ENCODE results near the gene FAM43B. TPM values are rescaled to one million over a fixed set of nuclear protein-coding genes. Genes with fewer than 3 reads are reported as not detected.

FAM43B gene
- total RNA-seq, 2 donors from 2014 or later: 0.13 to 0.29 TPM

DNA sequence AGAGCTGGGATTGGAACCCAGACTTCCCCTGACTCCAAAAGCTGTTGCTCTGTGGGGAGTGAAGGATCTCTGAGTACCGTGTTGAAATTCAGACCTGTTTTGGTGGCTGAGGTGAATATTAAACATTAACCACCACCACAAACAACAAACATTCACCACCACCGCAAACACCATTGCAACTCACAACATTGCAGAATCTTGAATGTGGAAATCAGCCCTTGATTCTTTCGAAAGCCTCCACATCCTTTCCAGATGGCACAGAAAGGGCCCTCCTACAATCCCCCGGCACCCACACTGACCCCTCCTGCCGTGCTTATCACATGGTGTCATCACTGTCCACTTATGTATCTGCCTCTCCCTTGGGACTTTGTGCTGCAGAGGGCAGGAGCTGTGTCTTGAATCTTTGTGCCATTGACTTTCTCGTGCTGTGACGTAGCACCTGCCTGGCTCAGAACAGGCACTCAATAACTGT is 38.0 kb downstream of the FAM43B start:
- TF ChIP-seq CTCF (conservative IDR thresholded peaks at IDR 0.05): no peak
- peak overlapping the region; percentile 66 for H3K4me3 ChIP-seq (ENCODE audit: low read length)
- Mint-ChIP-seq H3K4me1 (peaks cover 28% of the 10 kb centered on the region), H3K9me3 (no peaks in the 10 kb centered on the region), H3K27ac (peak overlapping the region; percentile 82), H3K36me3 (ENCODE audit: low read depth) (no peaks in the 10 kb centered on the region), H3K27me3 (ENCODE audit: insufficient read depth) (peaks cover 3% of the 10 kb centered on the region), H3K4me3 (peak overlapping the region; percentile 60)
- H3K9me3 ChIP-seq (ENCODE audit: control insufficient read depth, low read length): no peaks in the 10 kb centered on the region
- no peaks in the 10 kb centered on the region for H3K36me3 ChIP-seq (ENCODE audit: control insufficient read depth, insufficient read depth, low read length)
- no peak for DNase-seq
- H3K4me1 ChIP-seq (ENCODE audit: control insufficient read depth, insufficient read depth, low read length): peaks cover 11% of the 10 kb centered on the region
- H3K27ac ChIP-seq (ENCODE audit: low read depth, low read length): no peak overlapping the region
- H3K9ac ChIP-seq (ENCODE audit: extremely low read depth, low read length, poor library complexity, severe bottlenecking): no peak overlapping the region
- peaks cover 5% of the 10 kb centered on the region for H3K27me3 ChIP-seq (ENCODE audit: control insufficient read depth, insufficient read depth, low read length, poor library complexity, severe bottlenecking)
- 53 to 70% methylated on average over 3 to 6 of the region's 7 CpGs for WGBS, 2 experiments (ENCODE audit: insufficient coverage in 1 of 2, insufficient read length in 1 of 2)

DNA sequence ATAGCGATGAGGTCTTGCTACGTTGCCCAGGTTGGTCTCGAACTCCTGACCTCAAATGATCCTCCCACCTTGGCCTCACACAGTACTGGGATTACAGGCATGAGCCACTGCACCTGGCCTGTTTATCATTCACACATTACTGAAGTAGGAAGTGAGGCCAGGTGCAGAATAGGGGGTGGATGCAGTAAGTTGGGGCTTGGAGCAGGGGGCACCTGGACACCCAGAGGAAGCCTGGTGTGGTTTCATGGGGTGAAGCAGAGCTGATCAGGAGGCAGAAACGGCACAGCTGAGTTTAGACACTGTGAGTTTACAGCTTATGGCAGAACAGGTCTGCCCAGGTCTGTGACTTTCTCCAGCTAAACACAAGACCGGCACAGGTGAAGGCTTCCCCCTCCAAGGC is 41.4 kb downstream of the FAM43B start:
- no peak overlapping the region for H3K4me3 Mint-ChIP-seq
- no peaks in the 10 kb centered on the region for H3K9me3 ChIP-seq (ENCODE audit: control insufficient read depth, low read length)
- H3K27ac Mint-ChIP-seq: no peak overlapping the region

GRCh38 chr1:20594746-20595145 is 42.4 kb downstream of the FAM43B start:
- H3K4me3 Mint-ChIP-seq: no peak overlapping the region
- TF ChIP-seq CTCF (conservative IDR thresholded peaks at IDR 0.05): no peak
- no peak overlapping the region for H3K27ac ChIP-seq (ENCODE audit: low read depth, low read length)
- no peak overlapping the region for H3K9ac ChIP-seq (ENCODE audit: extremely low read depth, low read length, poor library complexity, severe bottlenecking)
- H3K4me1 ChIP-seq (ENCODE audit: control insufficient read depth, insufficient read depth, low read length): peaks cover 11% of the 10 kb centered on the region
- H3K9me3 ChIP-seq (ENCODE audit: control insufficient read depth, low read length): no peaks in the 10 kb centered on the region
- WGBS, 2 experiments (ENCODE audit: insufficient coverage in 1 of 2, insufficient read length in 1 of 2): 92% methylated on average over 13 to 14 of the region's 14 CpGs
- H3K27ac Mint-ChIP-seq: no peak overlapping the region
- peaks cover 3% of the 10 kb centered on the region for H3K36me3 Mint-ChIP-seq (ENCODE audit: low read depth)
- H3K27me3 ChIP-seq (ENCODE audit: control insufficient read depth, insufficient read depth, low read length, poor library complexity, severe bottlenecking): no peaks in the 10 kb centered on the region
- H3K4me3 ChIP-seq (ENCODE audit: low read length): no peak overlapping the region
- no peak for DNase-seq
- no peaks in the 10 kb centered on the region for H3K9me3 Mint-ChIP-seq
- H3K4me1 Mint-ChIP-seq: peaks cover 13% of the 10 kb centered on the region
- H3K27me3 Mint-ChIP-seq (ENCODE audit: insufficient read depth): no peaks in the 10 kb centered on the region
- no peaks in the 10 kb centered on the region for H3K36me3 ChIP-seq (ENCODE audit: control insufficient read depth, insufficient read depth, low read length)

More for the DNA sequence above, 41.4 kb downstream of the FAM43B start:
- peaks cover 23% of the 10 kb centered on the region for H3K4me1 Mint-ChIP-seq
- Histone ChIP-seq H3K4me3 (ENCODE audit: low read length) (no peak overlapping the region), H3K27me3 (ENCODE audit: control insufficient read depth, insufficient read depth, low read length, poor library complexity, severe bottlenecking) (peaks cover under 1% of the 10 kb centered on the region), H3K27ac (ENCODE audit: low read depth, low read length) (no peak overlapping the region), H3K9ac (ENCODE audit: extremely low read depth, low read length, poor library complexity, severe bottlenecking) (no peak overlapping the region), H3K36me3 (ENCODE audit: control insufficient read depth, insufficient read depth, low read length) (no peaks in the 10 kb centered on the region), H3K4me1 (ENCODE audit: control insufficient read depth, insufficient read depth, low read length) (peaks cover 11% of the 10 kb centered on the region)
- no peaks in the 10 kb centered on the region for H3K9me3 Mint-ChIP-seq
- DNase-seq: no peak
- no peak for TF ChIP-seq CTCF (conservative IDR thresholded peaks at IDR 0.05)
- no peaks in the 10 kb centered on the region for H3K36me3 Mint-ChIP-seq (ENCODE audit: low read depth)
- peaks cover under 1% of the 10 kb centered on the region for H3K27me3 Mint-ChIP-seq (ENCODE audit: insufficient read depth)
- WGBS, 2 experiments (ENCODE audit: insufficient coverage in 1 of 2, insufficient read length in 1 of 2): 91 to 98% methylated on average over 5 of the region's 5 CpGs

All from endodermal cell (in vitro differentiated cells).